Activated CD8-positive, alpha-beta memory T cell treated with anti-CD3 and anti-CD28 coated beads, Interleukin-2, amount 50 U/mL, for 48 hours (primary cell): Measurements from ENCODE around the gene PHACTR4.
"Not testable (repeated sequence)": the region's sequence is repeated elsewhere in the genome, so short reads cannot be mapped to it uniquely, and the experiment has no call there.

Experiments used
- DNase-seq: peaks from one replicate; pipeline ENCODE4 v3.0.0-alpha.2; 2020

Gene PHACTR4

GRCh38 chr1:28369371-28370238 lies at the start of gene PHACTR4:
PHACTR4 (plus strand) TSS chr1:28369740; CDS start chr1:28407448, 37,708 bp downstream.
- peak; percentile 90 for DNase-seq

DNA sequence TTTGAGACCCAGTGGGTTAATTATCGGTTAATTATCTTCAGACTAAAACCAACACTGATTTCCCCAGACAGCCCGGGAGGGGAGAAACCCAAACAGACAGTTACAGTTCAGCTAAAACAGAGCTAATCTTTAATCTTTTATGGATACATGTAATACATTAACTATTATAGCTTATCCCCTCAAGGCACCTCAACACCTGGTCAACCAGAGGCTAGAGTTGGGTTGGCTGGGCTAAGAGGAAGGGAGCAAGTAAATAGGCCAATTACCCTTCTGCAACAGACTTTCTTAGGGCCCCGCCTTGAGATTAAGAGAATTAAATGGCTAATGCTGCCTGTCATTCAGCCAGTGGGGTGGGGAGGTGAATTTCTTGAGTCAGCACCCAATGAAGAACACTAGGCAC lies 47.3 kb upstream of the PHACTR4 start:
- no peak for DNase-seq

- no peak for DNase-seq
Measured at GRCh38 chr1:28323720-28324119, 45.8 kb upstream of the PHACTR4 start.

DNA sequence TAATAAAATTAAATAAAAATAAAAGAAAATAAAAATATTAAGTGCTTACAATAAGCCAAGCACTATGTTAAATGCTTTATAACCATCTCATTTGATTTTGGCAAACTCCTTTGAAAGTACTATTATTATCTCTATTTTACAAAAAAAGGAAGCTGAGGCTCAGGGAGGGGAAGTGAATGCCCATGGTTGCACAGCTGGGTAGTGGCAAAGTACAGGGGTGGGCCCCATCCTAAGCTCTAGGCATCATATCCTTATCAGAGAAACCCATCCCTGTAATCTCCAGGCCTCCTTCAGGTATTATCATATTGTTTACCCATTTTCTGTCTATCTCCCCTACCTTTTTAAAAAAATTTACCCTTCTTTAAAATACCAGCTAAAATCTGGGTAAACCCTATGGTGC lies 43.0 kb upstream of the PHACTR4 start:
- DNase-seq, result no peak

- no peak for DNase-seq
Measured at GRCh38 chr1:28326984-28327383, 42.6 kb upstream of the PHACTR4 start.

DNA sequence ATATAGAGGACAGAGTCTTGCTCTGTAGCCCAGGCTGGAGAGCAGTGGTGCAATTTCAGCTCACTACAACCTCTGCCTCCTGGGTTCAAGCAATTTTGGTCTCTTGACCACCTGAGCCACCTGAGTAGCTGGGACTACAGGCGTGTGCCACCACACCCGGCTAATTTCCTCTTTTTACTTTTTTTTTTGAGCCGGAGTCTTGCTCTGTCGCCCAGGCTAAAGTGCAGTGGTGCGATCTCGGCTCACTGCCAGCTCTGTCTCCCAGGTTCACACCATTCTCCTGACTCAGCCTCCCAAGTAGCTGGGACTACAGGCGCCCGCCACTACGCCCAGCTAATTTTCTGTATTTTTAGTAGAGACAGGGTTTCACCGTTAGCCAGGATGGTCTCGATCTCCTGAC lies 42.1 kb upstream of the PHACTR4 start:
- not testable (repeated sequence) for DNase-seq

GRCh38 chr1:28328228-28328648 lies 41.3 kb upstream of the PHACTR4 start:
- no peak for DNase-seq

GRCh38 chr1:28329395-28330153 lies 40.0 kb upstream of the PHACTR4 start:
- peak; percentile 77 for DNase-seq

DNA sequence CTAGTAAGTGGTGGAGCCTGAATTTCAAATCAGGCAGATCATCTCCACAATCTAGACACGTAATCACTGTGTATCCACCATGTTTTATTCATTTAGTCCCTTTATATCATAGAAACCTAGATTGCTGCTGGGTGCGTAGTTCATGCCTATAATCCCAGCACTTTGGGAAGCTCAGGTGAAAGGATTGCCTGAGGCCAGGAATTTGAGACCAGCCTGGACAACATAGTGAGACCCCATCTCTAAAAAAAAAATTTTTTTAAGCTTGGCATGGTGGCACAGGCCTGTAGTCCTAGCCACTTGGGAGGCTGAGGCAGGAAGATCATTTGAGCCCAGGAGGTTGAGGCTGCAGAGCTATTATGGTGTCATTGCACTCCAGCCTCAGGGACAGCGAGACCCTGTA lies 30.6 kb upstream of the PHACTR4 start:
- no peak for DNase-seq

DNA sequence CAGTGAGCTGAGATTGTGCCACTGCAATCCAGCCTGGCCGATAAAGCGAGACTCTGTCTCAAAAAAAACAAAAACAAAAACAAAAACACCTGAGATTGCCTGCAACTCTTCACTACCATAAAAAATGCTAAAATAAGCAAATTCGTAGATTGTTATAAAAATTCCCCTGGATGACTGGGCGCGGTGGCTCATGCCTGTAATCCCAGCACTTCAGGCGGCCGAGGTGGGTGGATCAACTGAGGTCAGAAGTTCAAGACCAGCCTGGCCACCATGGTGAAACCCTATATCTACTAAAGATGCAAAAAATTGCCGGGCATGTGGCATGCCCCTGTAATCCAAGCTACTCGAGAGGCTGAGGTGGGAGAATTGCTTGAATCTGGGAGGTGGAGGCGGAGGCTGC lies 30.0 kb upstream of the PHACTR4 start:
- no peak for DNase-seq

GRCh38 chr1:28340221-28340974 lies 29.1 kb upstream of the PHACTR4 start:
- no peak for DNase-seq

- no peak for DNase-seq
Measured at GRCh38 chr1:28341591-28341990, 27.9 kb upstream of the PHACTR4 start.

GRCh38 chr1:28343405-28343804 lies 26.1 kb upstream of the PHACTR4 start:
- DNase-seq, result no peak

DNA sequence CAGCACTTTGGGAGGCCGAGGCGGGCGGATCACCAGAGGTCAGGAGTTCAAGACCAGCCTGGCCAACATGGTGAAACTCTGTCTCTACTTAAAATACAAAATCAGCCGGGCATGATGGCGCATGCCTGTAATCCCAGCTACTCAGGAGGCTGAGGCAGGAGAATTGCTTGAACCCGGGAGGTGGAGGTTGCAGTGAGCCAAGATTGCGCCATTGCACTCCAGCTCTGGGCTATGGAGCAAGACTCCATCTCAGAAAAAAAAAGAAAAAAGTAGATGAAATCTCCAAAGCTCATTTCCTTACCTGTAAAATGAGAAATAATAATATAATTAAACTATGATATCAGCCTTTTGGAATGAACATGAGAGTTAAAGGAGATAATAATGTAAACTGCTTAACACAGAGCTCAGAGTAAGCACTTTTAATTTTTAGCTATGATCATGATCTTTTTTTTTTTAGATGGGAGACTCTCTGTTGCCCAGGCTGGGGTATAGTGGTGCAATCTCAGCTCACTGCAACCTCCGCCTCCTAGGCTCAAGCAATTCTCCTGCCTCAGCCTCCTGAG lies 16.2 kb upstream of the PHACTR4 start:
- not testable (repeated sequence) for DNase-seq

DNA sequence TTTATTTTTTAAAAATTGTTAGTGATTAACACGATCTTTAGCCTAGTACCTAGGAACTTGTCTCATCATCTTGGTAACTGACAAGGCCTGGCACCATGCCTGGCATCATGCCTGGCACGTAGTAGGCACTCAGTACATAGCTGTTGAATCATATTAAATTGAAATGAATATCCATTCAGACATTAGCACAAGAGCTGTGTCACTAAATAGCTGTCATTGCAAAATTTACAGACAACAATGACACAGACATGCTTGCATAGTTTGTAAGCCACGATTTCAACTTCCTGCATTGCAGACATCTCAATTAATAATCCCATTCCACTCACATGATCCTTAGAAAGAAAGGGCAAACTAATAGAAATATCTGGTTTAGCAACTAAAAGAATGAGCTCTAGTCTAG lies 15.4 kb upstream of the PHACTR4 start:
- no peak for DNase-seq

DNA sequence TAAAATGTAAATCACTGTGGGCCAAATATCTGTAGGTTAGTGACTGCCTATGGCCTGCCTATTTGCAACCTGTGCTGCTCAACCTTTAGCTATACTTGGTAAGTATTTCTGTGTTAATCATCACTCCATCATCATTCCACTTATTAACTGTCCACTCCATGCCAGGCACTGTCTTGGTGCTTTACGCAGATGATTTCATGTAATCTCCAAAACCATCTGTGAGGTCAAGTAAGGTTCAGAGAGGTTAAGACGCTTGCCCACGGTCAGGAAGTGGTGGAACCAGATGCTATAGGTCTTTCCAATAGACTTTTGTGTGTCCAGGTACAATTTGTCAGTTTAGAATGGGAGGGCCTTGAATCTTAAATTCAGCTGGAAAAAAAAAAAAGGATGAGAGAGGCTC lies 10.8 kb upstream of the PHACTR4 start:
- no peak for DNase-seq

GRCh38 chr1:28359592-28360239 lies 9.8 kb upstream of the PHACTR4 start:
- peak; percentile 78 for DNase-seq

GRCh38 chr1:28364888-28365287 lies 4.7 kb upstream of the PHACTR4 start:
- no peak for DNase-seq

GRCh38 chr1:28365864-28366263 lies 3.7 kb upstream of the PHACTR4 start:
- no peak for DNase-seq

GRCh38 chr1:28368608-28369007 lies 932 bp upstream of the PHACTR4 start:
- DNase-seq, result not testable (repeated sequence)

GRCh38 chr1:28370239-28371009 lies 884 bp downstream of the PHACTR4 start:
- no peak for DNase-seq

- no peak for DNase-seq
Measured at GRCh38 chr1:28371010-28371377, 1.5 kb downstream of the PHACTR4 start.
